Neutrophil (primary cell): ENCODE data around the gene PIK3R6.

Experiments used
- H3K27ac ChIP-seq: fragments of 200-600 bp; sonication (generic); 2 replicates; pipeline ENCODE4 v1.5.1; 2016; ENCODE audit warnings: mild to moderate bottlenecking, moderate library complexity
- H3K27me3 ChIP-seq: fragments of 200-600 bp; sonication (generic); 2 replicates; pipeline ENCODE4 v1.6.0; 2016; ENCODE audit warnings: mild to moderate bottlenecking
- H3K36me3 ChIP-seq: fragments of 200-600 bp; sonication (generic); 2 replicates; pipeline ENCODE4 v1.5.1; 2017
- H3K4me1 ChIP-seq, 2 experiments: fragments of 200-600 bp in 1 of 2; sonication (generic) in 1 of 2; 1 replicate in 1 of 2; 2 replicates in 1 of 2; pipeline versions ENCODE4 v1.5.1 to v1.6.1; 2013 to 2016; ENCODE audit warnings: low read depth in 1 of 2, low read length in 1 of 2, mild to moderate bottlenecking in 1 of 2, moderate library complexity in 1 of 2; ENCODE audit not compliant: control insufficient read depth in 1 of 2, insufficient read depth in 1 of 2
- H3K4me3 ChIP-seq, 2 experiments: fragments of 200-600 bp in 1 of 2; sonication (generic) in 1 of 2; 1 replicate in 1 of 2; 2 replicates in 1 of 2; pipeline ENCODE4 v1.5.1; 2013 to 2016; ENCODE audit warnings: low read depth in 1 of 2, low read length in 1 of 2, mild to moderate bottlenecking in 1 of 2, moderate library complexity in 1 of 2
- H3K9me3 ChIP-seq: fragments of 200-600 bp; sonication (generic); 2 replicates; pipeline ENCODE4 v1.5.1; 2016
- CTCF ChIP-seq: fragments of 200-600 bp; sonication (generic); IDR thresholded peaks from 2 replicates; pipeline ENCODE4 v1.5.1; 2016; ENCODE audit warnings: antibody characterized with exemption

Gene PIK3R6

GRCh38 chr17:8822401-8823035 lies 45.0 kb downstream of the PIK3R6 start:
- Histone ChIP-seq H3K36me3 (peaks cover 76% of the 10 kb centered on the region), H3K4me1 (no peaks in the 10 kb centered on the region), H3K4me3 (no peak overlapping the region), H3K27ac (no peak overlapping the region), H3K9me3 (no peaks in the 10 kb centered on the region), H3K27me3 (no peaks in the 10 kb centered on the region)
- TF ChIP-seq CTCF = no peak

GRCh38 chr17:8821446-8822105 lies 45.9 kb downstream of the PIK3R6 start:
- H3K36me3 ChIP-seq = peaks cover 68% of the 10 kb centered on the region
- no peaks in the 10 kb centered on the region for H3K4me1 ChIP-seq
- H3K4me3 ChIP-seq = no peak overlapping the region
- H3K27me3 ChIP-seq = no peaks in the 10 kb centered on the region
- H3K27ac ChIP-seq = no peak overlapping the region
- no peaks in the 10 kb centered on the region for H3K9me3 ChIP-seq
- TF ChIP-seq CTCF = no peak

GRCh38 chr17:8820311-8821010 lies 47.0 kb downstream of the PIK3R6 start:
- peaks cover 63% of the 10 kb centered on the region for H3K36me3 ChIP-seq

GRCh38 chr17:8818654-8819330 lies 48.7 kb downstream of the PIK3R6 start:
- no peaks in the 10 kb centered on the region for H3K9me3 ChIP-seq
- H3K4me3 ChIP-seq = no peak overlapping the region
- peaks cover 59% of the 10 kb centered on the region for H3K36me3 ChIP-seq
- no peaks in the 10 kb centered on the region for H3K27me3 ChIP-seq
- no peak for TF ChIP-seq CTCF
- H3K4me1 ChIP-seq = no peaks in the 10 kb centered on the region
- H3K27ac ChIP-seq = no peak overlapping the region

More at GRCh38 chr17:8820311-8821010, 47.0 kb downstream of the PIK3R6 start:
- Histone ChIP-seq H3K27me3 (no peaks in the 10 kb centered on the region), H3K4me1 (no peaks in the 10 kb centered on the region), H3K27ac (no peak overlapping the region), H3K9me3 (no peaks in the 10 kb centered on the region), H3K4me3 (no peak overlapping the region)
- no peak for TF ChIP-seq CTCF

GRCh38 chr17:8818047-8818446 lies 49.4 kb downstream of the PIK3R6 start:
- H3K27me3 ChIP-seq = no peaks in the 10 kb centered on the region
- no peak for TF ChIP-seq CTCF
- peaks cover 53% of the 10 kb centered on the region for H3K36me3 ChIP-seq
- no peak overlapping the region for H3K27ac ChIP-seq
- H3K9me3 ChIP-seq = no peaks in the 10 kb centered on the region
- H3K4me3 ChIP-seq = no peak overlapping the region
- H3K4me1 ChIP-seq = no peaks in the 10 kb centered on the region
